OCI-LY1 (cell line): ENCODE results near the gene CLK2.
A peak's percentile ranks its signal among the peaks of the same experiment; 100 is the strongest.
"Not testable (repeated sequence)": the region's sequence is repeated elsewhere in the genome, so short reads cannot be mapped to it uniquely, and the experiment has no call there.

Experiments
- H2AFZ ChIP-seq: fragments of 200-600 bp; sonication (generic), shearing (Covaris generic); 2 replicates; pipeline ENCODE4 v1.6.0; 2014; ENCODE audit warnings: antibody characterized with exemption, mild to moderate bottlenecking, low read length
- H3F3A ChIP-seq: fragments of 200-600 bp; sonication (generic), shearing (Covaris generic); 2 replicates; pipeline ENCODE4 v1.6.0; 2014; ENCODE audit warnings: mild to moderate bottlenecking, antibody characterized with exemption, low read length, moderate library complexity; ENCODE audit not compliant: insufficient read depth
- H3K27ac ChIP-seq: fragments of 200-600 bp; sonication (generic); 2 replicates; pipeline ENCODE4 v1.5.1; 2014; ENCODE audit warnings: low read length, mixed run types, mild to moderate bottlenecking, low read depth; ENCODE audit not compliant: poor library complexity, severe bottlenecking
- H3K27me3 ChIP-seq: fragments of 200-600 bp; sonication (generic); 2 replicates; pipeline ENCODE4 v1.6.0; 2014; ENCODE audit warnings: antibody characterized with exemption, mild to moderate bottlenecking, low read length, moderate library complexity; ENCODE audit not compliant: insufficient read depth
- H3K36me3 ChIP-seq: fragments of 200-600 bp; sonication (generic); 2 replicates; pipeline ENCODE4 v1.6.1; 2014; ENCODE audit warnings: mild to moderate bottlenecking, antibody characterized with exemption, low read length, moderate library complexity, mixed read lengths; ENCODE audit not compliant: insufficient read depth
- H3K4me1 ChIP-seq: fragments of 200-600 bp; sonication (generic); 2 replicates; pipeline ENCODE4 v1.5.1; 2014; ENCODE audit warnings: mild to moderate bottlenecking, low read length, moderate library complexity; ENCODE audit not compliant: insufficient read depth, severe bottlenecking
- H3K4me2 ChIP-seq: fragments of 200-600 bp; sonication (generic), shearing (Covaris generic); 2 replicates; pipeline ENCODE4 v1.6.1; 2014; ENCODE audit warnings: low read length
- H3K4me3 ChIP-seq: fragments of 200-600 bp; sonication (generic); 2 replicates; pipeline ENCODE4 v1.5.1; 2014; ENCODE audit warnings: low read length, low read depth, mild to moderate bottlenecking, mixed read lengths; ENCODE audit not compliant: poor library complexity, severe bottlenecking
- H3K79me2 ChIP-seq: fragments of 200-600 bp; shearing (Covaris generic); 2 replicates; pipeline ENCODE4 v1.6.1; 2016; ENCODE audit warnings: mixed run types, low read length, mixed read lengths; ENCODE audit not compliant: insufficient read depth
- H3K9ac ChIP-seq: fragments of 200-600 bp; sonication (generic), shearing (Covaris generic); 2 replicates; pipeline ENCODE4 v1.6.1; 2014; ENCODE audit warnings: mild to moderate bottlenecking, low read length, mixed read lengths
- H3K9me2 ChIP-seq: fragments of 200-600 bp; sonication (generic), shearing (Covaris generic); 2 replicates; pipeline ENCODE4 v1.6.1; 2014; ENCODE audit warnings: low read depth, mild to moderate bottlenecking, low read length, mixed read lengths
- H3K9me3 ChIP-seq: fragments of 200-600 bp; shearing (Covaris generic); 2 replicates; pipeline ENCODE4 v1.6.1; 2014; ENCODE audit warnings: low read length, mixed read lengths
- H4K20me1 ChIP-seq: fragments of 200-600 bp; sonication (generic), shearing (Covaris generic); 2 replicates; pipeline ENCODE4 v1.6.0; 2016; ENCODE audit warnings: mild to moderate bottlenecking, low read length; ENCODE audit not compliant: insufficient read depth
- CTCF ChIP-seq: fragments of 200-600 bp; sonication (generic), shearing (Covaris generic); IDR thresholded peaks from 2 replicates; pipeline ENCODE4 v1.5.1; 2017; ENCODE audit warnings: mild to moderate bottlenecking, antibody characterized with exemption, low read length, moderate library complexity, mixed read lengths
- EZH2 ChIP-seq: fragments of 200-600 bp; sonication (generic), shearing (Covaris generic); IDR thresholded peaks from 2 replicates; pipeline ENCODE4 v1.8.0; 2017; ENCODE audit warnings: borderline replicate concordance, mixed run types, mild to moderate bottlenecking, antibody characterized with exemption, low read length, moderate library complexity, mixed read lengths

The CLK2 gene

GRCh38 chr1:155226188-155226909 is 47.0 kb downstream of the CLK2 start:
- no peak for TF ChIP-seq EZH2
- TF ChIP-seq CTCF: peak; percentile 87
- H3K4me3 ChIP-seq: peak overlapping the region; percentile 93
- H3K9me3 ChIP-seq: no peaks in the 10 kb centered on the region
- no peaks in the 10 kb centered on the region for H3K9me2 ChIP-seq
- no peaks in the 10 kb centered on the region for H3K27me3 ChIP-seq
- H3K79me2 ChIP-seq: no peaks in the 10 kb centered on the region
- peak overlapping the region; percentile 97 for H3K9ac ChIP-seq
- H2AFZ ChIP-seq: no peak overlapping the region
- H3K4me2 ChIP-seq: peak overlapping the region; percentile 96
- peaks cover 14% of the 10 kb centered on the region for H3F3A ChIP-seq
- peak overlapping the region; percentile 94 for H3K27ac ChIP-seq
- H4K20me1 ChIP-seq: no peaks in the 10 kb centered on the region
- H3K36me3 ChIP-seq: no peaks in the 10 kb centered on the region
- H3K4me1 ChIP-seq: peaks cover 57% of the 10 kb centered on the region

DNA sequence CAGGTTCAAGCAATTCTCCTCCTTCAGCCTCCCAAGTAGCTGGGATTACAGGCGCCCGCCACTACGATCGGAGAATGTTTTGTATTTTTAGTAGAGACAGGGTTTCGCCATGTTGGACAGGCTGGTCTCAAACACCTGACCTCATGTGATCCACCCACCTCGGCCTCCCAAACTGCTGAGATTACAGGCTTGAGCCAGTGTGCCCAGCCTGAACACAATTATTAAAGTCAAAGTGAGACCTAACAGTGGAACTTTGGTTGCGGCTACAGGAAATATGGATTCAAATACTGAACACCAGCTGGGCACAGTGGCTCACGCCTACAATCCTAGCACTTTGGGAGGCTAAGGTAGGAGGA is 47.9 kb downstream of the CLK2 start:
- not testable (repeated sequence) for H3K79me2 ChIP-seq, H3K27me3 ChIP-seq, H3K9me2 ChIP-seq, H3K9ac ChIP-seq, H4K20me1 ChIP-seq, H3K9me3 ChIP-seq, H3K36me3 ChIP-seq, H2AFZ ChIP-seq
- Histone ChIP-seq H3K4me3 (peak overlapping the region; percentile 93), H3F3A (peaks cover 14% of the 10 kb centered on the region), H3K4me1 (peaks cover 57% of the 10 kb centered on the region), H3K27ac (peak overlapping the region; percentile 94), H3K4me2 (peak overlapping the region; percentile 96)

DNA sequence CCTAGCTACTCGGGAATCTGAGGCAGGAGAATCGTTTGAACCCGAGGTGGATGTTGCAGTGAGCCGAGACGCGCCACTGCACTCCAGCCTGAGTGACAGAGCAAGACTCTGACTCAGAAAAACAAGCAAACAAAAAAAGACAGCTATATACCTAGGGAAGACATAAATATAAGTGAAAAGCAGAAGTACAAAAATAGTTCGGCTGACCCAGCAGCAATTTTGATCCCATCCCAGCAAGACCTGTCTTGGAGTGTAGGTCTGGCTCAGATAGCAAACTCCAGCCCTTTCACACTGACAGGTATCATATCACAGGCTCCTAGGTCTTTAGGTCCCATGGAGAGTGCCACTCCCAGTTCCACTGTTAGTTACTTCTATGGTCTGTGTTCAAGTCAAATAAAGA is 50.3 kb downstream of the CLK2 start:
- Histone ChIP-seq H3K79me2 (no peaks in the 10 kb centered on the region), H3F3A (peaks cover 14% of the 10 kb centered on the region), H3K9me3 (no peaks in the 10 kb centered on the region), H3K27ac (peak overlapping the region; percentile 94), H3K36me3 (no peaks in the 10 kb centered on the region), H3K27me3 (no peaks in the 10 kb centered on the region), H3K4me2 (peak overlapping the region; percentile 4; the same call in 1 of the 2 replicates), H3K9ac (no peak overlapping the region), H3K4me1 (peaks cover 61% of the 10 kb centered on the region), H3K9me2 (no peaks in the 10 kb centered on the region), H2AFZ (no peak overlapping the region), H3K4me3 (no peak overlapping the region), H4K20me1 (no peaks in the 10 kb centered on the region)
- TF ChIP-seq CTCF (no peak), EZH2 (no peak)

DNA sequence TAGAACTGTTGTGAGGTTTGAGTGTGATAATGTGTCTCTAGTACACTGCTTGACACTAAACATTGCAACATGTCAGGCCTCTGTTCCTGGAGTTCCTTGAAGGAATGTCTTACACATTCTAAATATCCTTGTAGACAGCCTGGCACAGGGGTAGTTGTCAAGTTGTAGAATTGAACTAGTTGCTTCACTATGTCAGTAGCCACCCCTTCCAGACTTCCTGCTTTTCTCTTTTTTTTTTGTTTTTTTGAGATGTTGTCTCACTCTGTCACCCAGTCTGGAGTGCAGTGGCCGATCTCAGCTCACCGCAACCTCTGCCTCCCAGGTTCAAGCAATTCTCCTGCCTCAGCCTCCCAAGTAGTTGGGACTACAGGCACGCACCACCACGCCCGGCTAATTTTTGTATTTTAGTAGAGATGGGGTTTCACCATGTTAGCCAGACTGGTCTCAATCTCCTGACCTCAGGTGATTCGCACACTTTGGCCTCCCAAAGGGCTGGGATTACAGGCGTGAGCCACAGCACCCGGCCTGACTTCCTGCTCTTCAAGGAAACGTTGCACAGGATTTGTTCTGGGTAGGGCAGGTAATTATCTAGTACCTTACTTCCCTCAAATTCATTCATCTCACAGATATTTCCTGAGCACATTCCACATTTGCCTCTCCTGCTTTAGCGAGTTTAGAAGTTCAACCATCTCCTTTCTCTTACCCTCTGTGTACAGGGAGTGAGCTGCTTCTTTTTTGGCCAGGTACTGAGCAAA is 52.9 kb downstream of the CLK2 start:
- H2AFZ ChIP-seq, H3K4me2 ChIP-seq, H3K9me3 ChIP-seq, H3K79me2 ChIP-seq, H3K4me3 ChIP-seq, H4K20me1 ChIP-seq, H3K9ac ChIP-seq, H3K27me3 ChIP-seq, H3K27ac ChIP-seq, H3K36me3 ChIP-seq, H3K9me2 ChIP-seq: not testable (repeated sequence)
- H3F3A ChIP-seq: peaks cover 10% of the 10 kb centered on the region
- peaks cover 42% of the 10 kb centered on the region for H3K4me1 ChIP-seq
